ENCODE results near the gene MED7.

DNA sequence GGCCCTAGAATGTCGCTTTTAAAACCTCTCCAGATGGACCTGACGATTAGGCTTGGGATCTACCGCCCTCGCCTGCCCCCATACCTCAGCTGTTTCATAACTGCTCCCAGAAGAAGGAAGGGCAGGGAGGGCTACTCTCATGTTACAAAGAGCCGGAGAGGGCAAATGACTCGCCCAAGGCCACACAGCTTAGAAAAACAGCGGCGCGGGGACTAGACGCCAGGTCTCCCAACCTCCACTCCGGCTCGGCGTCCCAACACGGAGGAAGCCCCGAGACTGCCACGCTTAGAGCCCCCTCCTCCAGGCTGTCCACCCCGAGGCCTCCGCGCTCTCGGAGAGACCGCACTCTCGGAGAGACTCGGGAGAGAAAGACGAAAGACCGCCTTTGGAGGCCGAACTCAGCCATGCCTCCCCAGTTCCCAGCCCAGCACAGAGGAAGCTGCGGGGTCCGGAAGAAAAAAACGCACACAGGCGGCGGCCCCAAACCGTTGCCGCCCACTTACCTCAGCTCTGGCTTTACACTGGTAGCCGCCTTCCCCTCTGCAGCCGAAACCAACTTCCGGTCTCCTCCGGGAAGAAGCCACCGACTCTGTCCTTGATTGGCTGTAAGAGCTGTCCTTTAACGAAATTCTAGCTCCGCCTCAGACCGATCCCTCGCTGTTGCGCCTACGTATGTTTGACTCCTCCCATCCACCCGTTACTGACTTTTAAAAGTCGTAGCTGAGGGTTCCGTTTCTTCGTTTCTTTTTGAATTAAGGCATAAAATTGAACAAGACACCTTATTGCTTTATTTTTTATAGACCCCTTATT, at the start of gene MED7:
- no peak for TF ChIP-seq EZH2 (IDR thresholded peaks at IDR 0.05; ENCODE audit: insufficient read depth, poor library complexity, severe bottlenecking)
- TF ChIP-seq EZH2phosphoT487 (IDR thresholded peaks at IDR 0.05; ENCODE audit: insufficient read depth, low read depth): no peak

Data from GM23248 (cell line).